HCT116 (cell line): ENCODE measurements around the gene IGFALS. TPM values are rescaled to one million over a fixed set of nuclear protein-coding genes. Genes with fewer than 3 reads are reported as not detected.

Source experiments
- ATAC-seq: fragments of 200-7000 bp; cut with Tn5 transposase; 2 replicates; pipeline ENCODE4 v1.9.1; 2020; ENCODE audit warnings: mild to moderate bottlenecking, moderate library complexity
- BruUV-seq: library from RNA; stranded (reverse); fragments of 400-500 nt; replicated peaks from 2 replicates; lab custom pipeline; 2021; lab: Mats Ljungman, UMichigan
- CTCF ChIA-PET: fragments of 300-600 bp; sonication (Branson Sonifier 250); formaldehyde crosslinking; loops from one replicate; lab custom pipeline; 2021; ENCODE audit warnings: antibody characterized with exemption; lab: Charles Lee
- POLR2A ChIA-PET: fragments of 300-600, 350-600 bp; sonication (Branson Sonifier 250); formaldehyde crosslinking; loops from one replicate; lab custom pipeline; 2021; ENCODE audit warnings: antibody characterized with exemption; lab: Charles Lee
- RAD21 ChIA-PET, 2 experiments: fragments of 300-600 bp; sonication (Branson Sonifier 250); formaldehyde crosslinking; loops; one replicate each; lab custom pipeline; 2023; ENCODE audit warnings: low total read pairs in 2 of 2; ENCODE audit not compliant: uncharacterized antibody in 2 of 2, unreplicated experiment in 2 of 2, low non-redundant PET in 1 of 2; lab: Charles Lee
- DNase-seq: peaks from one replicate; pipeline ENCODE4 v3.0.0-alpha.2; 2010; ENCODE audit warnings: low read depth, low spot score
- H2AFZ ChIP-seq: fragments of 200-600 bp; shearing (Covaris generic), sonication (generic); 2 replicates; pipeline ENCODE4 v1.6.1; 2017; ENCODE audit warnings: low read depth, mixed run types, mixed read lengths, antibody characterized with exemption, low read length; ENCODE audit not compliant: poor library complexity, severe bottlenecking
- H3K27ac ChIP-seq: 2 replicates; pipeline ENCODE4 v1.5.1; 2012; ENCODE audit warnings: low read depth, low read length
- H3K27me3 ChIP-seq: fragments of 200-600 bp; sonication (generic); 2 replicates; pipeline ENCODE4 v1.6.1; 2016; ENCODE audit warnings: mixed run types, low read length, mixed read lengths; ENCODE audit not compliant: insufficient read depth
- H3K36me3 ChIP-seq, 2 experiments: fragments of 200-500 bp in 1 of 2; fragments of 200-600 bp in 1 of 2; sonication (Bioruptor generic) in 1 of 2; sonication (generic) in 1 of 2; 2 replicates each; pipeline versions ENCODE4 v1.5.1 to v1.6.1; 2014 to 2016; ENCODE audit warnings: low read length in 2 of 2, inconsistent platforms in 1 of 2, mixed read lengths in 1 of 2, mixed run types in 1 of 2; ENCODE audit not compliant: insufficient read depth in 2 of 2, control insufficient read depth in 1 of 2
- H3K4me1 ChIP-seq, 2 experiments: fragments of 200-600 bp in 1 of 2; sonication (generic) in 1 of 2; 2 replicates each; pipeline versions ENCODE4 v1.5.1 to v1.6.1; 2012 to 2017; ENCODE audit warnings: low read length in 2 of 2, inconsistent platforms in 1 of 2, mild to moderate bottlenecking in 1 of 2, mixed read lengths in 1 of 2, mixed run types in 1 of 2, moderate library complexity in 1 of 2; ENCODE audit not compliant: insufficient read depth in 2 of 2, control insufficient read depth in 1 of 2
- H3K4me2 ChIP-seq: fragments of 200-600 bp; sonication (generic); 2 replicates; pipeline ENCODE4 v1.6.1; 2017; ENCODE audit warnings: mixed run types, low read length, mixed read lengths
- H3K4me3 ChIP-seq, 2 experiments: fragments of 200-600 bp in 1 of 2; sonication (generic) in 1 of 2; replicated peaks in 1 of 2; 2 replicates each; pipeline ENCODE4 v1.5.1; 2011 to 2016; ENCODE audit warnings: low read length in 2 of 2, control low read depth in 1 of 2, low read depth in 1 of 2, mild to moderate bottlenecking in 1 of 2, mixed read lengths in 1 of 2, mixed run types in 1 of 2
- H3K79me2 ChIP-seq: fragments of 200-600 bp; sonication (generic); 2 replicates; pipeline ENCODE4 v1.6.1; 2017; ENCODE audit warnings: mild to moderate bottlenecking, mixed run types, low read length, moderate library complexity, mixed read lengths; ENCODE audit not compliant: insufficient read depth
- H3K9ac ChIP-seq: fragments of 200-600 bp; sonication (generic); 2 replicates; pipeline ENCODE4 v1.6.1; 2016; ENCODE audit warnings: low read length, mixed read lengths
- H3K9me2 ChIP-seq: fragments of 200-600 bp; sonication (generic), shearing (Covaris generic); 2 replicates; pipeline ENCODE4 v1.6.1; 2017; ENCODE audit warnings: mixed run types, mild to moderate bottlenecking, moderate library complexity; ENCODE audit not compliant: insufficient read depth
- H3K9me3 ChIP-seq, 2 experiments: fragments of 200-500 bp in 1 of 2; fragments of 200-600 bp in 1 of 2; sonication (Bioruptor generic) in 1 of 2; sonication (generic) in 1 of 2; 2 replicates each; pipeline ENCODE4 v1.6.1; 2014 to 2017; ENCODE audit warnings: low read length in 2 of 2, mixed read lengths in 2 of 2, inconsistent platforms in 1 of 2, low read depth in 1 of 2, mild to moderate bottlenecking in 1 of 2, mixed run types in 1 of 2, moderate library complexity in 1 of 2; ENCODE audit not compliant: control insufficient read depth in 1 of 2, insufficient read depth in 1 of 2
- H4K20me1 ChIP-seq: fragments of 200-600 bp; sonication (generic), shearing (Covaris generic); 2 replicates; pipeline ENCODE4 v1.6.1; 2017; ENCODE audit warnings: mixed run types, mild to moderate bottlenecking, moderate library complexity; ENCODE audit not compliant: insufficient read depth
- CTCF ChIP-seq, 3 experiments: fragments of 200-600 bp in 1 of 3; sonication (generic) in 1 of 3; IDR thresholded peaks in 2 of 3; conservative IDR thresholded peaks in 1 of 3; 2 replicates each; pipeline ENCODE4 v1.5.1; 2012 to 2017; ENCODE audit warnings: low read depth in 2 of 3, low read length in 2 of 3, antibody characterized with exemption in 1 of 3, borderline replicate concordance in 1 of 3, control low read depth in 1 of 3, mild to moderate bottlenecking in 1 of 3, mixed read lengths in 1 of 3, mixed run types in 1 of 3, moderate library complexity in 1 of 3; ENCODE audit not compliant: insufficient read depth in 1 of 3
- ELF1 ChIP-seq: IDR thresholded peaks from 2 replicates; pipeline ENCODE4 v1.6.1; 2012; ENCODE audit warnings: low read depth, borderline replicate concordance
- RAD21 ChIP-seq: IDR thresholded peaks from 2 replicates; pipeline ENCODE4 v1.6.1; 2012; ENCODE audit warnings: low read depth, mild to moderate bottlenecking
- SRF ChIP-seq: IDR thresholded peaks from 2 replicates; pipeline ENCODE4 v1.6.1; 2012; ENCODE audit warnings: low read depth
- TCF7L2 ChIP-seq: IDR thresholded peaks from 2 replicates; pipeline ENCODE4 v1.7.0; 2011; ENCODE audit warnings: borderline replicate concordance, inconsistent platforms; ENCODE audit not compliant: insufficient read depth, insufficient read length; ENCODE audit errors: extremely low read depth
- YY1 ChIP-seq: IDR thresholded peaks from 2 replicates; pipeline ENCODE4 v1.6.1; 2011; ENCODE audit warnings: low read length, low read depth, moderate library complexity, mild to moderate bottlenecking; ENCODE audit not compliant: insufficient replicate concordance; ENCODE audit errors: extremely low read depth
- ZBTB33 ChIP-seq: IDR thresholded peaks from 2 replicates; pipeline ENCODE4 v1.6.1; 2011; ENCODE audit warnings: mild to moderate bottlenecking, low read length, moderate library complexity; ENCODE audit not compliant: insufficient replicate concordance; ENCODE audit errors: extremely low read depth
- intact Hi-C: fragments of 100-400 bp; cut with micrococcal nuclease; formaldehyde crosslinking; loops from 2 replicates; pipeline ENCODE4 v1.10.0; 2022
- total RNA-seq: library from RNA; stranded (reverse); gene quantifications from one replicate; pipeline ENCODE4 v1.2.1, GENCODE V29; 2021; ENCODE audit not compliant: unreplicated experiment
- TF ChIP-seq, protein P1 (sequence below): IDR thresholded peaks from 2 replicates; pipeline ENCODE4 v1.6.1; 2012
- TF ChIP-seq, protein P2 (sequence below): IDR thresholded peaks from 2 replicates; pipeline ENCODE4 v1.6.1; 2012

The IGFALS gene
- total RNA-seq, 1 experiment from 2014 or later, result 0.10 TPM

- TF ChIP-seq CTCF (IDR thresholded peaks at IDR 0.05 in 2 of 3, conservative IDR thresholded peaks at IDR 0.05 in 1 of 3; ENCODE audit: borderline replicate concordance in 1 of 3, insufficient read depth in 1 of 3, low read depth in 2 of 3, low read length in 2 of 3), result no peak
Observed at GRCh38 chr16:1760911-1761310, 32.6 kb downstream of the IGFALS start (continued).

- peaks cover 8 to 15% of the 10 kb centered on the region in 2 experiments; a peak in 3 of 4 replicates for H3K4me1 ChIP-seq
- H3K9me3 ChIP-seq, result no peaks in the 10 kb centered on the region
- no peak for TF ChIP-seq ELF1
- TF ChIP-seq, protein P1, sequence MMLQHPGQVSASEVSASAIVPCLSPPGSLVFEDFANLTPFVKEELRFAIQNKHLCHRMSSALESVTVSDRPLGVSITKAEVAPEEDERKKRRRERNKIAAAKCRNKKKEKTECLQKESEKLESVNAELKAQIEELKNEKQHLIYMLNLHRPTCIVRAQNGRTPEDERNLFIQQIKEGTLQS, result no peak
- no peak for TF ChIP-seq RAD21
- TF ChIP-seq, protein P2, sequence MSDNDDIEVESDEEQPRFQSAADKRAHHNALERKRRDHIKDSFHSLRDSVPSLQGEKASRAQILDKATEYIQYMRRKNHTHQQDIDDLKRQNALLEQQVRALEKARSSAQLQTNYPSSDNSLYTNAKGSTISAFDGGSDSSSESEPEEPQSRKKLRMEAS, result no peak
- H3K27ac ChIP-seq, result no peak overlapping the region
- H3K9me2 ChIP-seq, result no peaks in the 10 kb centered on the region
- no TSS peak for BruUV-seq
- no peak for ATAC-seq
- no peaks in the 10 kb centered on the region for H3K27me3 ChIP-seq
- ChIA-PET CTCF (no interaction called here), RAD21 (no interaction called here), POLR2A (no interaction called here)
- H4K20me1 ChIP-seq, result no peaks in the 10 kb centered on the region
- no peaks in the 10 kb centered on the region for H3K79me2 ChIP-seq
- no peak overlapping the region for H3K4me2 ChIP-seq
- H2AFZ ChIP-seq, result no peak overlapping the region
- H3K9ac ChIP-seq, result no peak overlapping the region
- intact Hi-C loops, result no loop called here
- 0 out of 4 replicates have a peak, but pooled peaks cover 0 to 6% of the 10 kb centered on the region in 2 experiments for H3K36me3 ChIP-seq
- DNase-seq, result no peak
- no peak overlapping the region for H3K4me3 ChIP-seq
Observed at GRCh38 chr16:1759511-1759910, 34.0 kb downstream of the IGFALS start.

DNA sequence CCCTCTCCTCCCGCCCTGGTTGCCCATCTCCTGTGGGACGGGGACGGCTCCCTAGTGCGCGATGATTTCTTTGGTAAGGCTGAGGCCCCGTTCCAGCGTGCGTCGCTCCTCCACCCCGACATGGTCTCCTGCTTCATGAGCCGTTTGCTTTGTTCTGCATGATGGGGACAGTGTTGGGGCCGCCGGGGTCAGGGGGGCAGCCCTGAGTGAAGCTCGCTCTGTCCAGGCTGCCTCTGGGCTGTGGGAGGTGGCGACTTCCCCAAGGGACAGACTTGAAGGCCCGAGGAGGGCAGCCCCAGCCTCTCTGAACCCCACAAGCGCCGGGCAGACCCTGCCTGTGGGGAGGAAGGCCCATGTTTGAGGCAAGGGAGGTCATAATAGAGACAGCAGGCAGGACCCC, 34.6 kb downstream of the IGFALS start:
- H3K36me3 ChIP-seq, result peaks cover 0 to 6% of the 10 kb centered on the region in 2 experiments; a peak in 1 of 4 replicates
- RAD21 ChIA-PET, result no interaction called here
- H4K20me1 ChIP-seq, result no peaks in the 10 kb centered on the region
- no peaks in the 10 kb centered on the region for H3K79me2 ChIP-seq
- POLR2A ChIA-PET, result no interaction called here
- H3K9me3 ChIP-seq, result no peaks in the 10 kb centered on the region
- H3K9ac ChIP-seq, result no peak overlapping the region
- intact Hi-C loops, result no loop called here
- no peak overlapping the region for H3K27ac ChIP-seq
- no peak overlapping the region for H3K4me3 ChIP-seq
- no peak overlapping the region for H3K4me2 ChIP-seq
- BruUV-seq, result no TSS peak
- H3K9me2 ChIP-seq, result no peaks in the 10 kb centered on the region
- no peaks in the 10 kb centered on the region for H3K27me3 ChIP-seq
- H3K4me1 ChIP-seq, result peaks cover 8 to 12% of the 10 kb centered on the region in 2 experiments; a peak in 3 of 4 replicates
- DNase-seq (no peak), ATAC-seq (no peak)
- no peak overlapping the region for H2AFZ ChIP-seq
- CTCF ChIA-PET, result no interaction called here
- TF ChIP-seq SRF (no peak), ZBTB33 (no peak), CTCF (IDR thresholded peaks at IDR 0.05 in 2 of 3, conservative IDR thresholded peaks at IDR 0.05 in 1 of 3; ENCODE audit: borderline replicate concordance in 1 of 3, insufficient read depth in 1 of 3, low read depth in 2 of 3, low read length in 2 of 3) (no peak), YY1 (no peak), TCF7L2 (no peak)
- TF ChIP-seq, protein P2, result no peak
